WTC11 (cell line): ENCODE data around the gene SSB.

Experiments used
- NR3C1 ChIP-seq: sonication (generic); formaldehyde crosslinking; conservative IDR thresholded peaks from 2 replicates; pipeline ENCODE4 v1.8.1; 2023; ENCODE audit warnings: low read depth, mild to moderate bottlenecking, missing genetic modification reagents
- TF ChIP-seq, protein P1 (sequence below): fragments of 250-450 bp; sonication (Bioruptor Pico); IDR thresholded peaks from 2 replicates; pipeline ENCODE4 v2.1.2; 2022; ENCODE audit warnings: mild to moderate bottlenecking, moderate library complexity
- TF ChIP-seq, protein P2 (sequence below): sonication (generic); formaldehyde crosslinking; IDR thresholded peaks from 2 replicates; pipeline ENCODE4 v1.8.1; 2023; ENCODE audit warnings: mild to moderate bottlenecking, missing genetic modification reagents, moderate library complexity
- TF ChIP-seq, protein P3 (sequence below): fragments of 200-600 bp; IDR thresholded peaks from 2 replicates; pipeline ENCODE4 v1.8.0; 2022; ENCODE audit warnings: antibody characterized with exemption
- TF ChIP-seq, protein P4 (sequence below): sonication (generic); formaldehyde crosslinking; IDR thresholded peaks from 2 replicates; pipeline ENCODE4 v1.8.1; 2023; ENCODE audit warnings: mild to moderate bottlenecking, missing genetic modification reagents, moderate library complexity

DNA sequence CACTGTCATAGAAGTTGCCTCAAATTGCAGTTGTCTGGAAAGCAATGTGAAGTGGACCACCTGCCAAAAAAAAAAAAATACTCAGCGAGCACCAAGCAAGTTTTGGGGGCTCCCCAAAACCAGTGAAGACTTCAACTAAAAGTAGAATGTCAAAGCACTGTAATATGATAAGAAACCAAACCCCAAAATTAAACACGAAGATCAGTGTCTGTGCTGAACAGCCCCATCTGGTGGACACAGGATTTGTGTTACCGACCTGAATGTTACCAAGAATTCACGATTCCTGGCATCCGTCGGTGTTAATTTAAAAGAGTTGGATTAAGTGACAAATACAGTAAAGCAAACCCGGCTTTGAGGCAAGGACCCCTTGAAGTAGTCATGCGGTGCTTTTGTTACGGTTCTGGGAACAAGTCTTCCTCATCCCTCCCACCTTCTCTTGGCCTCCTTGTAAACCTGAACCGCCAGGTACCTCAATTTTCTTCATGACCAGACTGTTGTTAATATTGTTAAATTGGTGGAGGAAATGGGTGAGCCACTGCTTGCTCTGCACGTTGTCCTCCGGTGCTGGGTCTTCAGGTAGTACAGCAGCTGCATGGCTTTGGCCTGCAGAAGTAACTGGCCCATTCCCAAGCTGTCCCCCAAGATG lies 31.3 kb upstream of the SSB start:
- TF ChIP-seq, protein P1, sequence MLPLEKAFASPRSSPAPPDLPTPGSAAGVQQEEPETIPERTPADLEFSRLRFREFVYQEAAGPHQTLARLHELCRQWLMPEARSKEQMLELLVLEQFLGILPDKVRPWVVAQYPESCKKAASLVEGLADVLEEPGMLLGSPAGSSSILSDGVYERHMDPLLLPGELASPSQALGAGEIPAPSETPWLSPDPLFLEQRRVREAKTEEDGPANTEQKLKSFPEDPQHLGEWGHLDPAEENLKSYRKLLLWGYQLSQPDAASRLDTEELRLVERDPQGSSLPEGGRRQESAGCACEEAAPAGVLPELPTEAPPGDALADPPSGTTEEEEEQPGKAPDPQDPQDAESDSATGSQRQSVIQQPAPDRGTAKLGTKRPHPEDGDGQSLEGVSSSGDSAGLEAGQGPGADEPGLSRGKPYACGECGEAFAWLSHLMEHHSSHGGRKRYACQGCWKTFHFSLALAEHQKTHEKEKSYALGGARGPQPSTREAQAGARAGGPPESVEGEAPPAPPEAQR (CRISPR knock-in tag), result no peak
- TF ChIP-seq, protein P2, sequence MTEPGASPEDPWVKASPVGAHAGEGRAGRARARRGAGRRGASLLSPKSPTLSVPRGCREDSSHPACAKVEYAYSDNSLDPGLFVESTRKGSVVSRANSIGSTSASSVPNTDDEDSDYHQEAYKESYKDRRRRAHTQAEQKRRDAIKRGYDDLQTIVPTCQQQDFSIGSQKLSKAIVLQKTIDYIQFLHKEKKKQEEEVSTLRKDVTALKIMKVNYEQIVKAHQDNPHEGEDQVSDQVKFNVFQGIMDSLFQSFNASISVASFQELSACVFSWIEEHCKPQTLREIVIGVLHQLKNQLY (CRISPR knock-in tag), result no peak
- TF ChIP-seq, protein P3, sequence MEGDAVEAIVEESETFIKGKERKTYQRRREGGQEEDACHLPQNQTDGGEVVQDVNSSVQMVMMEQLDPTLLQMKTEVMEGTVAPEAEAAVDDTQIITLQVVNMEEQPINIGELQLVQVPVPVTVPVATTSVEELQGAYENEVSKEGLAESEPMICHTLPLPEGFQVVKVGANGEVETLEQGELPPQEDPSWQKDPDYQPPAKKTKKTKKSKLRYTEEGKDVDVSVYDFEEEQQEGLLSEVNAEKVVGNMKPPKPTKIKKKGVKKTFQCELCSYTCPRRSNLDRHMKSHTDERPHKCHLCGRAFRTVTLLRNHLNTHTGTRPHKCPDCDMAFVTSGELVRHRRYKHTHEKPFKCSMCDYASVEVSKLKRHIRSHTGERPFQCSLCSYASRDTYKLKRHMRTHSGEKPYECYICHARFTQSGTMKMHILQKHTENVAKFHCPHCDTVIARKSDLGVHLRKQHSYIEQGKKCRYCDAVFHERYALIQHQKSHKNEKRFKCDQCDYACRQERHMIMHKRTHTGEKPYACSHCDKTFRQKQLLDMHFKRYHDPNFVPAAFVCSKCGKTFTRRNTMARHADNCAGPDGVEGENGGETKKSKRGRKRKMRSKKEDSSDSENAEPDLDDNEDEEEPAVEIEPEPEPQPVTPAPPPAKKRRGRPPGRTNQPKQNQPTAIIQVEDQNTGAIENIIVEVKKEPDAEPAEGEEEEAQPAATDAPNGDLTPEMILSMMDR, result peak; percentile 45; the same call in 1 of the 2 replicates
- TF ChIP-seq NR3C1 (CRISPR knock-in tag), result no peak
- TF ChIP-seq, protein P4, sequence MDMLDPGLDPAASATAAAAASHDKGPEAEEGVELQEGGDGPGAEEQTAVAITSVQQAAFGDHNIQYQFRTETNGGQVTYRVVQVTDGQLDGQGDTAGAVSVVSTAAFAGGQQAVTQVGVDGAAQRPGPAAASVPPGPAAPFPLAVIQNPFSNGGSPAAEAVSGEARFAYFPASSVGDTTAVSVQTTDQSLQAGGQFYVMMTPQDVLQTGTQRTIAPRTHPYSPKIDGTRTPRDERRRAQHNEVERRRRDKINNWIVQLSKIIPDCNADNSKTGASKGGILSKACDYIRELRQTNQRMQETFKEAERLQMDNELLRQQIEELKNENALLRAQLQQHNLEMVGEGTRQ (CRISPR knock-in tag), result no peak
